ENCODE data around the gene ARL15. TPM values are rescaled to one million over a fixed set of nuclear protein-coding genes. Genes with fewer than 3 reads are reported as not detected.

Gene ARL15
- total and polyA plus RNA-seq, 2 of the 8 experiments (the other 6 are each of a cell fraction or from before 2014, with no cell fraction given), result 9.9 to 21.2 TPM

DNA sequence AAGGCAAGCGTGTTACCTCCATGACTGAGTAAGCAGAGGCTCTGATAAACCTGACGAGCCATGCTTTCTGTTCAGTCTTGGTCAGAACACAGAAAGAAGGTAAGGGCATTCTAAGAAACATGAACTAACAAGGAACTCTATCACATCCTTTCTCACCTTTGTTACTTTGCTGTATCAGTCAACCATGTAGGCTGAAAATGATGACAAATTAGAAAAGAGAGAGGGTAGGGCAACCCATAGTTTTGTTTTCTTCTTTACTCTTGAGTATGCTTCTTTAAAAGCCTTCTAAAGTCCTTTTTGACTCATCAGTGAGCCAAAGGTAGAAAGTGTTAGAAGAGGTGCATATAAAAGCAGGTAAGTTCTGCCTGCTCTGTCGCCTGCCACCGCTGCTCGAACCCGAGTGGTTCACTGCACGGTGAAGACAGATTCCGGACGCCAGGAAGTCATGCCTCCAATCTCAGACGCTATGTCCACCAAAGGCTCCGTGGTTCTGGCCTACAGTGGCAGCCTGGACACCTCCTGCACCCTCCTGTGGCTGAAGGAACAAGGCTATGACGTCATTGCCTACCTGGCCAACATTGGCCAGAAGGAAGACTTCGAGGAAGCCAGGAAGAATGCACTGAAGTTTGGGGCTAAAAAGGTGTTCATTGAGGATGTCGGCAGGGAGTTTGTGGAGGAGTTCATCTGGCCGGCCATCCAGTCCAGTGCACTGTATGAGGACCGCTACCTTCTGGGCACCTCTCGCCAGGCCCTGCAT, 451.5 kb downstream of the ARL15 start:
- Histone ChIP-seq H3K56ac (replicated peaks; ENCODE audit: insufficient read length, low read depth, low read length) (no peak overlapping the region), H4K20me1 (replicated peaks in 1 of 2; ENCODE audit: control insufficient read depth in 1 of 2, insufficient read depth in 2 of 2, low read length in 2 of 2) (no peaks in the 10 kb centered on the region), H3K9ac (replicated peaks in 1 of 4; ENCODE audit: extremely low read depth in 1 of 4, low read depth in 3 of 4, low read length in 3 of 4) (no peak overlapping the region), H4K5ac (ENCODE audit: insufficient read length, low read depth, low read length) (no peak overlapping the region), H3K14ac (ENCODE audit: insufficient read length) (no peak overlapping the region), H3K4ac (replicated peaks; ENCODE audit: insufficient read length, low read depth, low read length) (no peak overlapping the region), H3K36me3 (ENCODE audit: control insufficient read depth in 2 of 4, insufficient read depth in 4 of 4, low read length in 3 of 4) (peaks cover 0 to 2% (median 0%) of the 10 kb centered on the region in 4 experiments; a peak in 1 of 8 replicates), H3K79me2 (ENCODE audit: control insufficient read depth in 1 of 2, insufficient read depth in 2 of 2, low read length in 2 of 2) (no peaks in the 10 kb centered on the region), H3K4me3 (ENCODE audit: extremely low read depth in 1 of 4, insufficient read depth in 2 of 4, low read depth in 3 of 4, low read length in 4 of 4) (no peak overlapping the region), H4K8ac (ENCODE audit: extremely low read depth, insufficient read depth, low read length) (no peak overlapping the region), H2BK20ac (ENCODE audit: low read length) (no peak overlapping the region), H3K79me1 (ENCODE audit: low read depth, low read length) (no peaks in the 10 kb centered on the region), H3K9me3 (ENCODE audit: insufficient read depth in 2 of 2, low read depth in 1 of 2, low read length in 1 of 2) (peaks cover 14 to 21% of the 10 kb centered on the region in 2 experiments), H3K23ac (ENCODE audit: insufficient read length) (no peak overlapping the region), H2BK15ac (ENCODE audit: low read length) (no peak overlapping the region), H2BK120ac (replicated peaks; ENCODE audit: low read depth, low read length) (no peak overlapping the region), H4K91ac (replicated peaks; ENCODE audit: insufficient read length, low read length) (no peak overlapping the region), H3K23me2 (ENCODE audit: low read depth, low read length) (no peaks in the 10 kb centered on the region), H3K4me1 (replicated peaks in 1 of 4; ENCODE audit: control insufficient read depth in 3 of 4, insufficient read depth in 4 of 4, low read length in 3 of 4) (peaks cover 0 to 2% (median 0%) of the 10 kb centered on the region in 4 experiments; a peak in 1 of 7 replicates), H3K27ac (ENCODE audit: low read depth, low read length) (no peak overlapping the region), H2AFZ (ENCODE audit: low read length) (no peak overlapping the region), H2BK5ac (ENCODE audit: low read depth, low read length) (no peak overlapping the region), H3K4me2 (ENCODE audit: insufficient read depth in 1 of 2, low read depth in 2 of 2, low read length in 2 of 2) (no peak overlapping the region), H2AK5ac (ENCODE audit: low read depth, low read length) (no peak overlapping the region), H3K18ac (ENCODE audit: extremely low read depth, low read length) (no peak overlapping the region), H3K27me3 (replicated peaks in 1 of 4; ENCODE audit: control insufficient read depth in 3 of 4, extremely low read depth in 1 of 4, insufficient read depth in 3 of 4, low read length in 3 of 4) (no peaks in the 10 kb centered on the region), H2BK12ac (ENCODE audit: low read depth, low read length) (no peak overlapping the region)
- POLR2A ChIA-PET (ENCODE audit: partially characterized antibody), result no interaction called here
- FAIRE-seq (no peak), DNase-seq (ENCODE audit: low read depth in 1 of 2, low spot score in 2 of 2) (no peak)
- CTCF ChIA-PET (ENCODE audit: partially characterized antibody), result interaction anchor here (0.7 to 1.6 kb wide), 2 partner anchors 8 to 12 kb away, joined by 3 read pairs; no protein-coding TSS in a partner anchor
- WGBS, 2 experiments (ENCODE audit: extremely low coverage in 1 of 2, insufficient coverage in 1 of 2, insufficient read length in 1 of 2, insufficient replicate concordance in 2 of 2, low coverage in 1 of 2, low lambda C conversion rate in 2 of 2, missing lambda C conversion rate in 1 of 2), result 94% methylated on average over 17 of the region's 17 CpGs; no CpG with 5 or more reads in 1 of the 2 experiments
- TF ChIP-seq NRF1 (IDR thresholded peaks at IDR 0.05; ENCODE audit: low read depth, low read length) (no peak), HDAC2 (IDR thresholded peaks at IDR 0.05; ENCODE audit: borderline replicate concordance in 1 of 2, low read depth in 2 of 2, low read length in 2 of 2) (no peak), CHD1 (IDR thresholded peaks at IDR 0.05; ENCODE audit: low read depth, low read length) (no peak), SIRT6 (IDR thresholded peaks at IDR 0.05; ENCODE audit: low read length) (no peak), POU5F1 (IDR thresholded peaks at IDR 0.05; ENCODE audit: low read depth, low read length) (no peak), JUN (IDR thresholded peaks at IDR 0.05; ENCODE audit: low read depth, low read length) (no peak), TAF7 (optimal IDR thresholded peaks at IDR 0.05; ENCODE audit: borderline replicate concordance, low read depth, low read length) (no peak), SP4 (IDR thresholded peaks at IDR 0.05; ENCODE audit: low read length) (no peak), RAD21 (IDR thresholded peaks at IDR 0.05 in 1 of 2, conservative IDR thresholded peaks at IDR 0.05 in 1 of 2; ENCODE audit: low read depth in 2 of 2, low read length in 2 of 2) (no peak)
- TF ChIP-seq, protein P1, sequence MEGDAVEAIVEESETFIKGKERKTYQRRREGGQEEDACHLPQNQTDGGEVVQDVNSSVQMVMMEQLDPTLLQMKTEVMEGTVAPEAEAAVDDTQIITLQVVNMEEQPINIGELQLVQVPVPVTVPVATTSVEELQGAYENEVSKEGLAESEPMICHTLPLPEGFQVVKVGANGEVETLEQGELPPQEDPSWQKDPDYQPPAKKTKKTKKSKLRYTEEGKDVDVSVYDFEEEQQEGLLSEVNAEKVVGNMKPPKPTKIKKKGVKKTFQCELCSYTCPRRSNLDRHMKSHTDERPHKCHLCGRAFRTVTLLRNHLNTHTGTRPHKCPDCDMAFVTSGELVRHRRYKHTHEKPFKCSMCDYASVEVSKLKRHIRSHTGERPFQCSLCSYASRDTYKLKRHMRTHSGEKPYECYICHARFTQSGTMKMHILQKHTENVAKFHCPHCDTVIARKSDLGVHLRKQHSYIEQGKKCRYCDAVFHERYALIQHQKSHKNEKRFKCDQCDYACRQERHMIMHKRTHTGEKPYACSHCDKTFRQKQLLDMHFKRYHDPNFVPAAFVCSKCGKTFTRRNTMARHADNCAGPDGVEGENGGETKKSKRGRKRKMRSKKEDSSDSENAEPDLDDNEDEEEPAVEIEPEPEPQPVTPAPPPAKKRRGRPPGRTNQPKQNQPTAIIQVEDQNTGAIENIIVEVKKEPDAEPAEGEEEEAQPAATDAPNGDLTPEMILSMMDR (IDR thresholded peaks at IDR 0.05; ENCODE audit: control extremely low read depth in 1 of 3, insufficient read depth in 1 of 3, low read depth in 1 of 3, low read length in 3 of 3), result no peak

Measured in H1 (cell line).